Endothelial cell (in vitro differentiated cells): ENCODE measurements around the gene TPX2. TPM values are rescaled to one million over a fixed set of nuclear protein-coding genes. Genes with fewer than 3 reads are reported as not detected.
"Not testable (repeated sequence)": the region's sequence is repeated elsewhere in the genome, so short reads cannot be mapped to it uniquely, and the experiment has no call there.

ENCODE experiments used
- DNase-seq: peaks from one replicate; pipeline ENCODE4 v3.0.0; 2021; ENCODE audit warnings: low spot score
- H3K27ac Mint-ChIP-seq: one replicate; pipeline ENCODE4 v1.8.0; 2021; ENCODE audit warnings: mixed read lengths, inconsistent platforms; ENCODE audit not compliant: unreplicated experiment
- H3K27me3 Mint-ChIP-seq: one replicate; pipeline ENCODE4 v1.8.0; 2021; ENCODE audit warnings: mild to moderate bottlenecking, moderate library complexity, mixed read lengths, inconsistent platforms; ENCODE audit not compliant: unreplicated experiment
- H3K36me3 Mint-ChIP-seq: one replicate; pipeline ENCODE4 v1.8.0; 2021; ENCODE audit warnings: mild to moderate bottlenecking, low read depth, mixed read lengths, inconsistent platforms; ENCODE audit not compliant: unreplicated experiment
- H3K4me1 Mint-ChIP-seq: one replicate; pipeline ENCODE4 v1.8.0; 2021; ENCODE audit warnings: mild to moderate bottlenecking, mixed read lengths, inconsistent platforms; ENCODE audit not compliant: unreplicated experiment
- H3K4me3 Mint-ChIP-seq: one replicate; pipeline ENCODE4 v1.8.0; 2021; ENCODE audit warnings: mild to moderate bottlenecking, mixed read lengths, inconsistent platforms; ENCODE audit not compliant: unreplicated experiment
- H3K9me3 Mint-ChIP-seq: one replicate; pipeline ENCODE4 v1.8.0; 2021; ENCODE audit warnings: mixed read lengths, inconsistent platforms; ENCODE audit not compliant: unreplicated experiment
- CTCF ChIP-seq: fragments of 200-600 bp; sonication (generic); IDR thresholded peaks from one replicate; pipeline ENCODE4 v1.5.0; 2021; ENCODE audit warnings: antibody characterized with exemption; ENCODE audit not compliant: unreplicated experiment
- total RNA-seq: library from RNA; stranded (reverse); fragmentation: NEBNext Ultra II Directional; extraction: Animal tissue kit (Norgen Biotek cat#: 25700); gene quantifications from one replicate; pipeline ENCODE4 v1.2.1, GENCODE V29; 2021; ENCODE audit not compliant: unreplicated experiment

TPX2 gene
- total RNA-seq, 1 donor from 2014 or later, result 27.2 TPM

DNA sequence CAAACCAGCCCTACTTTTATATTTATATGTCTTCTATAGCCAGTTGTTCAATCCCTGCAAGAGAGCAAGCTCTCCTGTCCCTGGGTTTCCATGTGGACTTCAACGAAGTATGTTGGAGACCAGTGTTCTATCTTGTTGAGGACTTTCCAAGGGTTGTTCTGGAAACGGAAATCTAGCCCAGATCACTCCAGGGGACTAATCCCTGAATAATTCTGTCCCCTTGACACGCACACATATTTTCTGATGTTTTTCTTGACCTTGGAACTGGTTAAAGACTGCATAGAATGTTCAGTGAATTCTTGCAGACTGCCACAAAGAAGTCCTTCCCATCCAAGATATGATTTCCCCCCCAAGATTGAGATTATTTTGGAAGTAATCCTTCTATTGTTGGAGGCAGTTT, 70.6 kb downstream of the TPX2 start:
- DNase-seq, result no peak
- Mint-ChIP-seq H3K36me3 (no peaks in the 10 kb centered on the region), H3K27me3 (no peaks in the 10 kb centered on the region), H3K27ac (no peak overlapping the region), H3K4me1 (peaks cover 5% of the 10 kb centered on the region), H3K4me3 (no peak overlapping the region), H3K9me3 (no peaks in the 10 kb centered on the region)
- TF ChIP-seq CTCF, result no peak

DNA sequence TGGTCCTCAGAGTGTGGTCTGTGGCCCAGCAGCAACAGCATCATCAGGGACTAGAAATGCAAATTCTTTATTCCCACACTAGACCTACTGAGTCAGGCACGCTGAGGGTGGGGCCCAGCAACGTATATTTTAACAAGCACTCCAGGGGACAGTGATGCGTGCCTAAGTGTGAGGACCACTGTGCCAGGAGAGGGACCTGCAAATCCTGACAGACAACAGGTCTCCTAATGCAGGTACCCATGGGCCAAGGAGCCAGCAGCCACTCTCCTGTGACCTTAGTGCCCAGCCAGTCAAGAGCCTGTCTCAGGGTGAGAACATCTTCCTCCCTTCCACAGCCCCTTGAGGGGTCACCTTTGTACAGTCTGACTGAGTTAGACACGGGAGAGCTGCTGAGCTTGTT, 72.1 kb downstream of the TPX2 start:
- Mint-ChIP-seq H3K4me3 (no peak overlapping the region), H3K9me3 (no peaks in the 10 kb centered on the region), H3K27ac (no peak overlapping the region), H3K27me3 (no peaks in the 10 kb centered on the region), H3K4me1 (peaks cover 10% of the 10 kb centered on the region), H3K36me3 (no peaks in the 10 kb centered on the region)
- DNase-seq, result no peak
- no peak for TF ChIP-seq CTCF

DNA sequence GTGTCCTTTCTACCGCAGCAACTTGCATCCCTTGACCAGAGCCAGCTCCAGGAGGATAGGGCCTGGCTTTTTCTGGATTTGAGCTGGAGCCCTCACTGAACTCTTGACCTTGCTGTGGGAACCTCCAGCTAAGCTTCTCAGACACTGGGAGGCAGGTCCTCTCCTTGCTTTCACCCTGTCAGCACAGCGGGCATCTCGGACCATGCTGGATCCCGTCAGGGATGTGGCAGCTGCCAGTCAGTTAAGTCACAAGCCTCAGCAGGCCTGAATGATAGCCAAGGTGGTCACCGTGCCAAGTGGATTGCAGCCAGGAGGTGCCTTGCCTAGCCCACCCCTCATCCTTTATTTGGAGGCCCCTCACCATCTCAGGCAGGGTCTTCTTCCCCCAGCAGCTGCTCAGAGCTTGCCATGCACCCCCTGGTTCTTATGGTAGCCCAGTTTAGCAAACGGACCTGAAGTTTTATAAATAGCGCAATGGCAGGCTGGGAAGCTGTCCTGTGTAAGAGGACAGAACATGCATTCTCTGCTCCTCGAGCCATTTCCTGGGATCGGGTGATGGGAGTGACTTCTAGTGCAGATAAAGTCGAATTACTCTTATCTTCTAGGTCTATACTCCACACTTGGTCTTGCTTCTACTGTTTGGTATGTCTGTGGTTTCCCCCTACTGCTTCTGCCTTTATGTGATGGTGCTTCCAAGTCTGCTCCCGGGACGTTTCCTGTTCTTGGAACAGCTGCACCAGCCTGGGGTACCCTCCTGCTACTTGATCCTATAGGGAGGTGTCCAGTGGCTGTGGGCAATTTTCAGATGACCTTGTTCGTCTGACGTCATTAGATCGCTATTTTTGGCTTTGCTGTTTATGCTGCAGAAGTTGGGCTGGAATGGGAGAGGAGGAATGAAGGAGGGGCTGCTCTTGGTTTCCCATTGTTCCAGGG, 73.0 kb downstream of the TPX2 start:
- Mint-ChIP-seq H3K4me3 (no peak overlapping the region), H3K36me3 (no peaks in the 10 kb centered on the region), H3K27me3 (no peaks in the 10 kb centered on the region), H3K9me3 (no peaks in the 10 kb centered on the region), H3K4me1 (peaks cover 10% of the 10 kb centered on the region), H3K27ac (peak overlapping the region; percentile 5)
- no peak for DNase-seq
- no peak for TF ChIP-seq CTCF

- Mint-ChIP-seq H3K4me3 (no peak overlapping the region), H3K4me1 (peaks cover 10% of the 10 kb centered on the region), H3K27ac (no peak overlapping the region), H3K36me3 (no peaks in the 10 kb centered on the region), H3K27me3 (no peaks in the 10 kb centered on the region), H3K9me3 (no peaks in the 10 kb centered on the region)
- no peak for DNase-seq
- no peak for TF ChIP-seq CTCF
These were observed 74.5 kb downstream of the TPX2 start for GRCh38 chr20:31813611-31814010.

DNA sequence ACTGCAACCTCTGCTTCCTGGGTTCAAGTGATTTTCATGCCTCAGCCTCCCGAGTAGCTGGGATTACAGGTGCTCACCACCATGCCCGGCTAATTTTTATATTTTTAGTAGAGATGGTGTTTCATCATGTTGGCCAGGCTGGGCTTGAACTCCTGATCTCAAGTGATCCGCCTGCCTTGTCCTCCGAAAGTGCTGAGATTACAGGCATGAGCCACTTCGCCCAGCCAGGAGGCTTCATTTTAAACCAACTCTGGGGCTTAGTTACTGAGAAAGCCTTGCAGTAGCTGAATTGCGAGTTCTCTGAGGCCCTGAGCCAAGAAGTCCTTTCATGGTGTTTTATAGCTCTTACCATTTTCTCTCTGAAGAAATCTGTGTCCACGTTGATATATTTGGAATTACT, 75.1 kb downstream of the TPX2 start:
- H3K4me1 Mint-ChIP-seq, H3K36me3 Mint-ChIP-seq, H3K27me3 Mint-ChIP-seq, H3K9me3 Mint-ChIP-seq, DNase-seq, H3K4me3 Mint-ChIP-seq, H3K27ac Mint-ChIP-seq: not testable (repeated sequence)
